ENCODE measurements around the gene TMEM132D.

GRCh38 chr12:129145381-129145780 is 758.4 kb downstream of the TMEM132D start:
- TF ChIP-seq CTCF (IDR thresholded peaks at IDR 0.05; ENCODE audit: insufficient read depth, low read depth, low read length) (no peak), EZH2 (IDR thresholded peaks at IDR 0.05; ENCODE audit: insufficient read depth, low read length) (no peak)

Measured in astrocyte (in vitro differentiated cells and primary cell).